GM10266 (cell line): ENCODE results near the gene FGF4.

Experiments used
- DNase-seq: peaks from one replicate; pipeline ENCODE4 v3.0.0; 2012; ENCODE audit errors: extremely low spot score
- CTCF ChIP-seq: IDR thresholded peaks from 2 replicates; pipeline ENCODE4 v1.5.1; 2012; ENCODE audit warnings: mild to moderate bottlenecking, low read depth; ENCODE audit not compliant: control insufficient read depth, insufficient read depth; ENCODE audit errors: missing control alignments

FGF4 gene

GRCh38 chr11:69752890-69753289, 22.3 kb downstream of the FGF4 start:
- DNase-seq = no peak
- no peak for TF ChIP-seq CTCF

- TF ChIP-seq CTCF = no peak
- no peak for DNase-seq
Measured at GRCh38 chr11:69750875-69751597, 24.1 kb downstream of the FGF4 start.

- TF ChIP-seq CTCF = no peak
- DNase-seq = no peak
Measured at GRCh38 chr11:69750108-69750850, 24.9 kb downstream of the FGF4 start.

GRCh38 chr11:69748637-69749036, 26.5 kb downstream of the FGF4 start:
- no peak for DNase-seq
- TF ChIP-seq CTCF = no peak

GRCh38 chr11:69746752-69747742, 28.1 kb downstream of the FGF4 start:
- DNase-seq = no peak
- no peak for TF ChIP-seq CTCF

GRCh38 chr11:69746140-69746539, 29.0 kb downstream of the FGF4 start:
- DNase-seq = no peak
- no peak for TF ChIP-seq CTCF
